CD4-positive, alpha-beta T cell treated with Interleukin-15 for 1 hour (primary cell): ENCODE data around the gene GJA9.
"Not testable (repeated sequence)": the region's sequence is repeated elsewhere in the genome, so short reads cannot be mapped to it uniquely, and the experiment has no call there.

Experiments used
- DNase-seq: peaks from one replicate; pipeline ENCODE4 v3.0.0-alpha.2; 2020

The GJA9 gene

DNA sequence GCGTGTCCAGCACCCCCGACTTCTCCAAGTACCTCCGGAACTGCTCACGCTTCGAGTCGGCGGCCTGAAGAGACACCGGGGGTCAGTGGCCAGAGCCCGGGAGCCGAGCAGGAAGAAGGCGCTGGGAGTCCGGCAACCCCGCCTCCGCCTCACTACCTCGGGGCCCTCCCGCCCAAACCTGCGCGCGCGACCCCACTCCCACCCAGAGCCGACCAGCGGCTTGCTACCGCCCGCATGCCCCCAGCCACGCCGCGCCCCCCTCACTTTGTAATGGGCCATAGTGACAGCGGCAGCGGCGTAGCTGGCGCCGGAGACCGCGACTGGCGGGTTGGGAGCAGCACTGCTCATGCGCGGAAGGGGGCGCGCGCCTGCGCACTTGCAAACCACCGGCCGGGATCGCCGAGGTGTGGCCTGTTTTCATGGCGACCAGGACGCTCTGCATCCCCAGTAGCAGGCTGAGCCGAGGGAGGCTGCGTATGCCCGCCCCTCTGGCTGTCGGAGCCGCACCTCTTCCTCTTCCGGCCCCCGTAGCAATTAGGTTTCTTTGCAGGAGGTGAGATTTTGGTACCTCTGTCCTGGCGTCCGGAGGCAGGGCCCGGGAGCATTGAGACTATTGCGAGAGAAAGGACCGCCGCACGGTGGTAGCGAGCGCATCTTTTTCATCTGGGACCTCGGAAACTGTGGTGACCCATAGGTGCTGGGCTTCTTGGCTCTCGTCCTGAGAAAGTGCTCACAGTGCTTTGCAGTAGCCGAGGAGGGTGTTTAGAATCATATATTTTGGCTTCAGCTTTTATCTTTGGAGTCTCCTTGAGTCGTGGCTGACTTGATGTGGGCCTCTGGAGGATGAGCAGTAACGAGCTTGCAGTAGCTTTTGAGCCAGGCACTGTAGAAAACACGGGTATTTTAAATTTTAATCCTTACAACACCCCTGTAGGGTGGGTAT, 8.1 kb downstream of the GJA9 start, which contains the start of gene MYCBP:
MYCBP (minus strand) TSS at position 322 of the 943 bp plus-strand sequence; CDS start at position 279, 43 bp downstream.
- peak; percentile 98 for DNase-seq

DNA sequence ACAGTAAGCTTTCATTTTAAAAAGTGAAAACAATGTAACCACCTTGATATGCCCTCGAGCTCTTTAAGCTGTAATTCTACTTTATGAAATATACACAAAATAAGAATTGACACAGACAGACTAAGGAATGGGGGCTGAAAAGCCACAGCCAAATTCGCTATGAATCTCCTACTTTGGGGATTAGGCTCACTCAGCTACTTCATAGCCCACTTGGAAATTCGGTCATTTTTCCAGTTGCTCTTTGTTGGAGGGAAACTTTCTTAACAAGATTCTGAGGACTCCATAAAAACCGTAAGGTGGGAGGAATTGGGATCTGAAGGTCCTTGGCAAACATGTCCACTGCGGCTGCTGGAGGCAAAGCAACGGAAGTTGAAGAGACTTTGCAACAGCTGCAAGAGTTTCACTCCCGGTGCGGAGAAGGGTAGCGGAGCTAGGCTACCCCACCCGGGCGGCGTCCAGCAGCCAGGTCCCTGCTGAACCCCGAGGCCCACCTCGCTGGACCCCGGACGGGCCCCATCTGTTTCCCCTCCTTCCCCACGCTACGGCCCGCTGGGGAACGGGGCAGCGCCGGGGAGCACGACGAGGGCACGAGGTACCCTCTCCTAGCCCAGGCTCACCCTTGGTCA, 8.9 kb downstream of the GJA9 start:
- DNase-seq, result peak; percentile 22

DNA sequence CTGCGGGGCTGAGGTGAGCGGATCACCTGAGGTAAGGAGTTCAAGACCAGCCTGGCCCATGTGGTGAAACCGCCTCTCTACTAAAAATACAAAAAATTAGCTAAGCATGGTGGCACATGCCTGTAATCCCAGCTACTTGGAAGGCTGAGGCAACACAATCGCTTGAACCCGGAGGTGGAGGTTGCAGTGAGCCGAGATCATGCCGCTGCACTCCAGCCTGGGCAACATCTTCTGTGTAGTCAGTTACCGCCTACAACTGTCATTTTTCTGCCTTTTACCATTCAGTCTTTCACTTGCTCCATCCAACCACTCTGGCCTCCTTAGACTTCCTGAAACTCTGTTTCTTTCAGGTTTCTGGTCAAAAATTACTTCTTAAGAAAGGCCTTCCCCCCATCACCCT, 10.4 kb downstream of the GJA9 start:
- DNase-seq, result no peak

DNA sequence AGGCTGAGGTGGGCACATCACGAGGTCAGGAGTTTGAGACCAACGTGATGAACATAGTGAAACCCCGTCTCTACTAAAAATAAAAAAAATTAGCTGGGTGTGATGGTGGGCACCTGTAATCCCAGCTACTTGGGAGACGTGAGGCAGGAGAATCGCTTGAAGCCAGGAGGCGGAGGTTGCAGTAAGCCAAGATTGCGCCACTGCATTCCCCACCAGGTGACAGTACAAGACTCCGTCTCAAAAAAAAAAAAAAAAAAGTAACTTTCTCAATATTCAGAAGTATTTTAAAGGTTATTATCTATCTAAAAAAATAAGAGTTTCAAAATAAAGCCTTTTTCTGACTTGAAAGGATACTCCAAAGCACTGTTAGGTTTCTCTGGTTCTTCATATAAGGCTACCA, 14.2 kb downstream of the GJA9 start:
- no peak for DNase-seq

DNA sequence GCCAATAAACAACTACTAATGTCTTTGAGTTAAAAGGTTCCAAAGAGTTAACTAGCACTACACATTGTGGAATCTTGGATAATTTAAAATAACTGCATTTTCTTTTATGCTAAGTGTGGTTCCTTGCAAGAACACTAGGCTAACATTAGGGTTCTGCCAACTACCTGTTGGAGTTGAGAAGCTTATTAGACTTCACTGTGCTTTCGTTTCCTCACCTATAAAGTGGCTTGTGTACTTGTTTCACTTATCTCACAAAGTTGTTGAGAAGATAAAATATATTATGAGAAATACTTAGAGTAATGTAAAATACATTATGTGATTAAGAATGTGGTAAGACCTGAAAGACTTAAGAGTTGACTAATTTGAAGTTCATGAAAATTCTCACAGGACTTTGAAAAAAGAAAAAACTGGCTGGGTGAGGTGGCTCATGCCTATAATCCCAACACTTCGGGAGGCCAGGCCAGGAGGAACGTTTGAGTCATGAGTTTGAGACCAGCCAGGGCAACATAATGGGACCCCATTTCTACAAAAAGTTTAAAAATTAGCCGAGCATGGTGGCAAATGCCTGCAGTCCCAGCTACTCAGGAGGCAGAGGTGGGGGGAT, 16.2 kb downstream of the GJA9 start:
- no peak for DNase-seq

DNA sequence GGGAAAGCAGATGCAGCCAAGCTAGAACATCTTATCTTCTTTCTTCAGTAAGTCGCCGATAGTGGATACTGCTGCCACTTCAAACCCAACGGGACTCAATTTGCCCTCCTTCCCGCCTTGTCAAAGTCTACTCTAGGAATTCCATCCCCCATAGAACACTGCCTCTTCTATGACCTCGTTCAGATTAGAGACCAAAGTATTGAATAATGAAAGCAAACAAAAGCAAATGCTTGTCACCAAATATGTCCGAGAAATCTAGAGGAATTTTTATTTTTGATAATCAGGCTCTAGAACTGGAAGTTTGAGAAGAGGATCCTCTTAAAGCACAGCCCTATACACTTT, 21.0 kb downstream of the GJA9 start:
- DNase-seq, result no peak

DNA sequence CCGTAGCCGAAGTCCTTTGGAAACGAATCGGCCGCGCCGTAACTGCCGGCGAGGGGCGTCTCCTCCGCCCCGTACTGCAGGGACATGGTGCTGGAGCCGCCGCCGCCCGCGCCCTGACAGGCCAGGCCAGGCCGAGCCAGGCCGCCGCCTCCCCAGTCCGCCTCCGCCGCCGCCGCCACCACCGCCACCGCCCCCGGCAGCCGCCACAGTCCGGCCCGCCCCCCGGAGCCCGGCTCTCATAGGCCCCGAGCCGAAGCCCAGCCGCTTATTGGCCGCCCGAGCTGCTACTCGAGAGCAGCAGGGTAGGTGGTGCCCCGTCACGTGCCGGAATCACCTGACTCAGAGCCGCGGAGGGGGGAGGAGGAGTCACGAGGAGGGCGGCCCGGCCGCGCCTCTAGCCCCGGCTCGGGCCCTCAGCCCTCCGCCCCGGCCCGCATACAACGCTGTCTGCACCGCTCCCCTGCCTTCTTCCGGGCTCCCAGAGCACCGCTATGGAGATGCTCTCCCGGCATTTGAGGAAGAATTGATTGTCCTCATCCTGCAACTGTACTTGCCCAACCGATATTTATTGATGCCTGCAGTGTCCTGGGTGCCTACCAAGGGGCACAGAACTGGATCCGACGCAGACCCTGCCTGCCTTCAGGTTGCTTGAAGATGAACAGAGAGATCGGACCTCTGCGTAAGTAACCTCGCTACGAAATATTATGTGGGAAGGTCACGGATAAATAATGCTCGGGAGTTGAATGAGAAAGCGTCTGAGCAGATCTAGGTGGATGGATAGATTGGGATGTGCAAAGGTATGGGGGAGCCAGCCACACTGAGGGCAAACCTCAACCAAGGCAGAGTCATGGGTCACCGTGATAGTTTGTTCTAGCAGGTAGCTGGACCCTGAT, 21.6 kb downstream of the GJA9 start, which contains the start of gene RRAGC:
RRAGC (minus strand) TSS at position 212 of the 893 bp plus-strand sequence; CDS start at position 86, 126 bp downstream.
- DNase-seq, result peak; percentile 97

DNA sequence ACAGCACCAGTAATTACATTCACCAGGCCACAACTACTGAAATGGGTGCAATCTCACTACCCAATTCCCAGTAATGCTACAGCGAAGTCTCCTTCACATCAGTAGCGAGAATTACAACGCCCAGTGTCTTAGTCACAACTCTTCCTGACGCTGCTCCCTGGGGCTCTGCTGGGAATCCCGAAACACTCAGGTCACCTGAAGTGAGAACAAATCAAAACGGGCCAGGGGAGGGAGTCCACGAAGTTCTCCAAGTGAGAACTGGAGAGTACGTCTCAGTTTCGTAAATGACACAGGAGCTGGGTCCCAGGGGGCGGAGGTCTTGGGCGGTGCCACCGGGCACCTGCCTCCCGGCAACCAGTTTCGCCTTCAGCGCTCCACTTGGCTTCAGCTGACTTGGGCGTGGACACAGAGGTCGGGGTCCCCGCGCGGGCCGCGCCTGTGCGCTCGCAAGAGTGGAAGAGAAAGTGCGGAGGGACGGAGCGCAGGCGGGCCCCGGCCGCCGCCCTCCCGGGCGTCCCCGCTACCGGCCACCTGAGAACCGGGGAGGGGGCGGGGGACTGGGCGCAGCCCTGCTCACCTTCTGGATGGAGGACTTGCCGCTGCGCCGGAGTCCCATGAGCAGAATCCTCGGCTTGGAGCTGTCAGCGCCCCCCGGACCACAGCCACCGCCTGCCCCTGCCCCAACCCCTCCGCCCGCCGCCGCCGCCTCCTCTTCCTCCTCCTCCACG, 22.4 kb downstream of the GJA9 start:
- DNase-seq, result peak; percentile 64

DNA sequence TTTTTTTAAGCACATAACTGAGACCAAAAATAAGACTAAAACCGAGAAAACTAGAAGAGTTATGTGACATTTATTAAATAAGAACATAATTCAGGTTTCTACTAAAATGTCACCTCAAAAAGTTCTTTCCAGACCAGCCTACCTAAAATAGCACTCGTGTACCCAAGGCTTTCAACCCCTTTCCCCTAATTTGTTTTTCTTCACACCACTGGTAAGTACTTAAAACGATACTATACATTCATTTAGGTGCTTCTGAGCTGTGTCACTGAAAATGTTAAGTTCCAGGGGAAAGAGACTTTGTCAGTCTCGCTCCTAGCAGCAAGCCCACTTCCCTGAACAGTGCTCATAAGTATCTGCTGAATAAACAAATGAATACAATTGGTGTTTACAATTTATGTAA, 28.6 kb downstream of the GJA9 start:
- DNase-seq, result no peak

DNA sequence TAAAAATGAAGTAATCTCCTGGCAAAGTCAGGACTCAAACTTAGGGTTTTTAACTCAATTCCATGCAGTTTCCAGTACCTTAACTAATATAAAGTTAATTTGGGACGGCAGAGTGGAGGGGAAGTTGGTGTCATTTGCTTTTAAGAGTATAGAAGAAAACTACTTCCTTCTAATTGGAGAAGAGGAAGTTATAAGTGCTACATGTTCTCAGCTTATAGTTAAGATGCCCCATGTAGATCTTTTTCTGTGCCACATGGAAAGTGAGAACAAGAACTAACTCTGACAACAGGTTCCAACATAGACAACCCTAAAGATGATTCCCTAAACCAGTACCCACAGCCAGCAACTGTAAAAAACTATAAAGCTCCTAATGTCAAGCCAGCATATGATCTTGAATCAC, 33.3 kb downstream of the GJA9 start:
- no peak for DNase-seq

DNA sequence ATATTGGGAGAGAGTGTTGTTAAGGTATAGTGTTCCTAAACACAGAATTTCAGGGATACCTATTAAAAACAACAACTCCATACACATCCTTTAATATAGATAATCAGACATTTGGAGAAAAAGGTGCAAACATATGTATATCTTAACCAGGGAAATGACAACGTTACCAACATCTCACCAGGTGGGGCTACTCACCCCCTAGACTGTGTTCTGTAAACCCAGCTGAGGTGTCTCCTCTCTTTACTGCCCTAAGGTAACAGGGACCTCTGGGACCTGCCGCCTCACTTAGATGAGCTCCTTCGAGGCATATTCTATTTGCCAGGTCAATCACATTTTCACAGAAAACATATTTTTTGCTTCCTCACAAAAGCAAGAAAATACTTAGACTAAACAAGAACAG, 35.2 kb downstream of the GJA9 start:
- no peak for DNase-seq

DNA sequence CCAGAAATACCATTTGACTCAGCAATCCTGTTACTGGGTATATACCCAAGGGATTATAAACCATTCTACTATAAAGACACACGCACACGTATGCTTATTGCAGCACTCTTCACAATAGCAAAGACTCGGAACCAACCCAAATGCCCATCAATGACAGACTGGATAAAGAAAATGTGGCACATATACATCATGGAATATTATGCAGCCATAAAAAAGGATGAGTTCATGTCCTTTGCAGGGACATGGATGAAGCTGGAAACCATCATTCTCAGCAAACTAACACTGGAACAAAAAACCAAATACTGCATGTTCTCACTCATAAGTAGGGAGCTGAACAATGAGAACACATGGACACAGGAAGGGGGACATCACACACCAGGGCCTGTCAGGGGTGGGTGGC, 36.3 kb downstream of the GJA9 start:
- not testable (repeated sequence) for DNase-seq

DNA sequence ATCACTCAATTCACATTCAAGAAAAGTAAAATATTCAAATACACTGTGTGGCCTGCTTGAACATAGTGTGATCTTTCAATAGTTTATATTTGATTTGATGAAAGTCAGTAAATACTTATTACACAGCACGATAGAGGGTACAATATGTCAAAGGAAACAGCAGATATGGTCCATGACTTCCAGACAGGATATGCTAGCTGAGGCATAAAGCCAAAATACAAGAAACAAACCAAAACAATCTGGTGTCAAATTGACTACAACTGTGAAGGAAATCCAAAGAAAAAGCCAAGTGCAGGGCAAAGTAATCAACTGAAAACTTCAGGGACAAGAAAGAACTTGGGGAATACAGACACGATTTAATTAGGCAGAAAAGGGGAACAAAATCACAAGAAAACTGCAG, 41.1 kb downstream of the GJA9 start:
- no peak for DNase-seq

DNA sequence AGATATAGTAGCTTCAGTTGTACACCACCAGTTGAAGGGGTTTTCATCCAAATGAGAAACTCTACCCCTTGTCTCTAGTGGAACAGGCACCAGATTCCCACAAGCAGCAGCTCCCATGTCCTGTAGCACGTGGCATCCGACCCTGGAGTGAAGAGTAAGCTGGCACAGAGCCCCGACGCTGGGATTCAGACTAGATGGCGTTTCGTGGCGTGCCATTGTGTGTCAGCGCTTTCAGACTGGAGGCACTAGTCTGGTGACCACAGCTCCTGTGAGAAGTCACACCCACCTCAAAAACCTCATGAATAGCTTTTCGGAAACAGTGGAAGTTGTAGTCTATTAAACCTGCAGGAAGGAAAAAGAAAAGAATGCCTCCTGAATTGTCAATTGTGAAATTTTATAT, 42.0 kb downstream of the GJA9 start:
- DNase-seq, result no peak

DNA sequence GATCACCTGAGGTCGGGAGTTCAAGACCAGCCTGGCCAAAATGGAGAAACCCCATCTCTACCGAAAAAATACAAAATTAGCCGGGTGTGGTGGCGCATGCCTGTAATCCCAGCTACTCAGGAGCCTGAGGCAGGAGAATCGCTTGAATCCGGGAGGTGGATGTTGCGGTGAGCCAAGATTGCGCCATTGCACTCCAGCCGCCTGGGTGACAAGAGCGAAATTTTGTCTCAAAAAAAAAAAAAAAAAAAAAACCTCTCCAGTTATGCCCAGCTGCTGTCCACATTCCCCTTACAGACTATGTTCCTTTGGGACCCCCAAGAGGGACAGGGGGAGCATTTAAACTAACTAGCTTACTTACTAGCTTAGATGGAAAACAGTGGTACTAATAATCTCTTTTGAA, 45.1 kb downstream of the GJA9 start:
- DNase-seq, result not testable (repeated sequence)

DNA sequence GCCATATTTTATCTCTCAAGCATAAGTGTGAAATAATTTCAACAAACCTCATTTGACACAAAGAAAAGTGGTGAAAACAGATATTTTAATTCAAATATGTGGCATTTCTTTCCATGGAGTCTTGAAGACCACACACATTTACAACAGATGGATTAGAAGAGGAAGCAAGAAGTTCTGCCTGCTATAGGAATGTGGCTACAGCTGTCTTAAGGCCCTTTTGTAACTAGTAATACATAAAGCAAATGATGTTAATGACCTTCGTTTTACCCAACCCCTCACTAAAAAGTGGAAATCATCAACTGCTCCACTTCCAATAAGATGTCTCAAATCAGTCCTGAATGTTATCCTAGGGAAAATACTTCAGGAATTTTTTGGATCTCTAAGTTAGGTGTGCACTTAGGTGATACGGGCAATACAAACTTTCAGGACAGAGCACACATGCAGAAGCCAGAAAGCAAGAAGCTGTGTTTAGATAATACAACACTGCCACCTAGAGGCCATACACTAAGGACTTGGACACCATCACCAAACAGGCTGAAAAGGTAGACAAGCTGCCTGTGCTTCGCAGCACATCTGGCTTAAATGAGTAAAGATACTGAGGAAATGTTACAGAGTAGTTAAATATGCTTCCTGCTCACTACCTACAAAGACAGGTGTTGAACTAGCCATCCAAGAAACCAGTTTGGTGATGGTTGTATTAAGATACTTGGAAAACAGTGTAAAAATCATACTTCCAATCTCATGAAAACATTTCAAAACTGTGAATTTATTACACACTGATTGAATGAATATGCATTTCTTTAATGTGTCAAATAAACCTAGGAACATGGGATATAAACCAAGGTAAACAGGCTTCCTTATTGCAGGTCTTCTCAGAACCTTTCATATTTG, 46.2 kb downstream of the GJA9 start:
- peak; percentile 43 for DNase-seq

DNA sequence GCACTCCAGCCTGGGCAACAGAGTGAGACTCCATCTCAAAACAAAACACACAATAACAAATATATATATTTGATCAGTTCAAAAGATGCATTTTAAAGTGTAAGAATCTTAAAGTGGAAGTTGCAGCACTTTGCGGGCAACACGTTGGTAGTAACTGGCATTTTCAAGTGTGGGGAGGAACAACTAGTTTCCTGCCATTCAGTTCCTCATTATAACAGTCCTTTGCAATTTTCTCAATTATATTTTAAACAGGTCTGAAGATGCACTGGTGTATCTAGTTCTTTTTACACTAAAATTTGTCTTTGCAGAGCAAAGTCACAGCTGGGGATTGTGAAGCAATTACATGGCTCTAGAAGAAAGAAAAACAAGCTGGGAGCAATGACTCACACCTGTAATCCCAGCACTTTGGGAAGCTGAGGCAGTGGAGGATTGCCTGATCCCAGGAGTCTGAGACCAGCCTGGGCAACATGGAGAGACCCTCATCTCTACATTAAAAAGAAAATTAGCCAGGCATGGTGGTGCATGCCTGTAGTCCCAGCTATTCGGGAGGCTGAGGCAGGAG, 47.1 kb downstream of the GJA9 start:
- no peak for DNase-seq

DNA sequence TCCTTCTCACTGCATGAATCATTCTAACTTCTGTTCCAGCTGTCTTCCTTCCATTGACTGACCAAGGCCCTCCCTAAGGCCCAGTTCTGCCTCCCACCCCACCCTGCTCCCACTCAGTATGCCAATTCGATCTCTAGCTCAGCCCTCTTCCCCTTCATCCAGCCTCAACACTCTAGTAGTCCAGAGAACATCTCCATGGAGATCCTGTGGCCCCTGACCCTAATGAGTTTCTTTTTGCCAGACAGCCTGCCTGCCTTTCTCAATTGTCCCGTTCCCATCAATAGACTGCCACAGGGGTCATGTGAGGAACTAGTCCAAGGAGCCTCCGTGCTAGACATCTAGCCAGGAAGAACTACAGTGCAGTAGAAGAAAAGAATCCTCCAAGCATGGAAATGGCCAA, 48.2 kb downstream of the GJA9 start:
- DNase-seq, result no peak

DNA sequence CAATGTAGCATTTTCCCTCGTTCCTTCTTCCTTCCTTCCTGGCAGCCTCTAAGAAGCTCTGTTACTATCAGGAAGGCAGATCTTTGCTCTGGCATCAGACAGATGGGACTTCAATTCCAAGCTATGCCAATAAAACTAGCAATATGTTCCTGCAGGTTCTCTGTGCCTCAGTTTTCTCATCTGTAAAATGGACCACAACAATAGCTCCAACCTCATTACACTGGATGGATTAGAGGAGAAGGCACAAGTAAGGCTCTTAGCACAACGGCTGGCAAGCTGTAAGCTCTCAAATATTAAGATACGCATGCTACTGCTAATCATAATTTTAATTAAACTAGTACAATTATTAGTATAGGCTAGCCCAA, 49.0 kb downstream of the GJA9 start:
- no peak for DNase-seq

DNA sequence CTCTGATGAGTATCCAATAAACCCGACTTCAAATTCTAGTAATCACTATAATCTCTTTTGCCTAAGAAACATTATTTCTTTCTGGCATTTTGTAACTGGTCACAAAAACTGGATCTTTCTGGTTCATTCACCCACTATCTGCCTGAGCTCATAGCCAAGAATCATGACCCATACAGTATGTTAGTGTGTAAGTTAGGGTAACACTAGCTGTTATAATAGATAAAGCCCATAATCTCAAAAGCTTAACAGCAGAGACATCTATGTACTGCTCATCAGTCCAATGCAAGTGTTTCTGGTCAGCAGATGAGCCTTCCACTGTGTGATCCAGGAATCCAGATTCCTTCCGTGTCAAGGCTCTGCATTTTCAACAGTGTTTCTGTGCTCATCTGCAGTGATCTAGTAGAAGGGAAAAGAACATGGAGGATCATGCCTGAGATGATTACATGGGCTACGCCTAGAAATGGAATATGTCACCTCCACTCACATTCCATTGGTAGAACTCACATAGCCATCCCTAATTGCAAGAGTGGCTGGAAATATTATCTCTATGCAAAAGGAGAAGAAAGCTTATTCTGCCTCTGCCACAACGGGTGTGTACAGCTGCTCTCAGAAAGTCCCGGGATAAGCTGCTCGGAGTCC, 49.5 kb downstream of the GJA9 start:
- DNase-seq, result no peak
